Tibial artery (tissue), 4 donors: ENCODE results near the gene DLX2.

Experiments used
- DNase-seq, 2 donors: peaks; one replicate each; pipeline ENCODE4 v3.0.0-alpha.2; 2019
- H3K27ac ChIP-seq, 2 donors: fragments of 200-600 bp; sonication (generic) in 1 of 2; 1 replicate in 1 of 2; 2 replicates in 1 of 2; pipeline ENCODE4 v1.5.1; 2018 to 2019; ENCODE audit warnings: mild to moderate bottlenecking in 1 of 2
- H3K27me3 ChIP-seq, 2 donors: fragments of 200-600 bp; sonication (generic) in 1 of 2; one replicate each; pipeline versions ENCODE4 v1.5.1 to v1.6.0; 2016 to 2019
- H3K36me3 ChIP-seq, 3 donors: fragments of 200-600 bp; sonication (generic) in 2 of 3; one replicate each; pipeline ENCODE4 v1.5.1; 2016 to 2019; ENCODE audit warnings: mild to moderate bottlenecking in 2 of 3
- H3K4me1 ChIP-seq, 4 donors: fragments of 200-600 bp; sonication (generic) in 2 of 4; 1 replicate in 3 of 4; 2 replicates in 1 of 4; pipeline ENCODE4 v1.5.1; 2016 to 2019
- H3K4me3 ChIP-seq, 2 donors: fragments of 200-600 bp; sonication (generic) in 1 of 2; 1 replicate in 1 of 2; 2 replicates in 1 of 2; pipeline ENCODE4 v1.5.1; 2018 to 2019; ENCODE audit warnings: mild to moderate bottlenecking in 2 of 2
- H3K9me3 ChIP-seq, 3 donors: fragments of 200-600 bp; sonication (generic) in 1 of 3; one replicate each; pipeline ENCODE4 v1.5.1; 2016 to 2019
- CTCF ChIP-seq, 2 experiments: fragments of 200-600 bp in 1 of 2; fragments of 450-650 bp in 1 of 2; IDR thresholded peaks; one replicate each; pipeline ENCODE4 v1.5.1; 2017 to 2019; ENCODE audit warnings: antibody characterized with exemption in 2 of 2, mild to moderate bottlenecking in 1 of 2, moderate library complexity in 1 of 2
- intact Hi-C: fragments of 100-400 bp; cut with DNase I; formaldehyde crosslinking; loops from one replicate; pipeline ENCODE4 v1.15.0; 2023; ENCODE audit warnings: low total_unique reads

DLX2 gene

GRCh38 chr2:172091761-172092566 is 10.7 kb downstream of the DLX2 start:
- intact Hi-C loops: no loop called here
- TF ChIP-seq CTCF (IDR thresholded peaks at IDR 0.05): no peak
- Histone ChIP-seq H3K9me3 (no peaks in the 10 kb centered on the region), H3K4me3 (no peak overlapping the region), H3K27me3 (peaks cover 23 to 100% of the 10 kb centered on the region in 2 donors), H3K4me1 (peaks cover 0 to 40% (median 36%) of the 10 kb centered on the region in 4 donors), H3K27ac (no peak overlapping the region), H3K36me3 (no peaks in the 10 kb centered on the region)
- DNase-seq: no peak

- Histone ChIP-seq H3K4me1 (peaks cover 0 to 40% (median 34%) of the 10 kb centered on the region in 4 donors), H3K9me3 (no peaks in the 10 kb centered on the region), H3K27me3 (peaks cover 28 to 100% of the 10 kb centered on the region in 2 donors), H3K36me3 (no peaks in the 10 kb centered on the region), H3K27ac (no peak overlapping the region), H3K4me3 (no peak overlapping the region)
- intact Hi-C loops: no loop called here
- no peak for TF ChIP-seq CTCF (IDR thresholded peaks at IDR 0.05)
- no peak for DNase-seq
Measured at GRCh38 chr2:172091000-172091641, 11.6 kb downstream of the DLX2 start.

- intact Hi-C loops: no loop called here
- Histone ChIP-seq H3K9me3 (no peaks in the 10 kb centered on the region), H3K27me3 (peaks cover 29 to 100% of the 10 kb centered on the region in 2 donors), H3K4me3 (no peak overlapping the region), H3K4me1 (peaks cover 0 to 40% (median 34%) of the 10 kb centered on the region in 4 donors), H3K27ac (no peak overlapping the region), H3K36me3 (no peaks in the 10 kb centered on the region)
- DNase-seq: no peak
- TF ChIP-seq CTCF (IDR thresholded peaks at IDR 0.05): no peak
Measured at GRCh38 chr2:172090044-172090961, 12.4 kb downstream of the DLX2 start.

DNA sequence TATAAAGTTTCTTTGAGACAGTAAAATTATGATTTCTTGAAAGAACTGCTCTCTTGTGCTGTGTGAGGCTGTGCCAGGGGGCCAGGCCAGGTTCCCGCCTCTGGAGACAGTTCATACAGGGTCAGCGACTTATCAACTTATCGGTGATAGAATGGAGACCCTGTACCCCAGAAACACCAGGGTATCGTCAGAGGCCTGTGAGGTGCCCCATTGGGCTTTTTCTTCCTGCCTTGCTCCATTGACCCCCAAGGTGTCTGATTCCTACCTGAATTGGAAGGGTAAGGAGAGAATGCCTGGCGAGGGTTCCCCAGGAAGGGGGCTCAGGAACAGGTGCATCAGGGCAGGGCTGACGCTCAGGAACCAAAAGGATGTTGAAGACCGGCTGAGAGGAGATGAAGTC is 13.1 kb downstream of the DLX2 start:
- no peak for DNase-seq
- intact Hi-C loops: no loop called here

More for the DNA sequence above, 13.1 kb downstream of the DLX2 start:
- peaks cover 0 to 40% (median 34%) of the 10 kb centered on the region in 4 donors for H3K4me1 ChIP-seq
- no peaks in the 10 kb centered on the region for H3K9me3 ChIP-seq
- H3K27me3 ChIP-seq: peaks cover 26 to 100% of the 10 kb centered on the region in 2 donors
- no peak overlapping the region for H3K4me3 ChIP-seq
- no peaks in the 10 kb centered on the region for H3K36me3 ChIP-seq
- H3K27ac ChIP-seq: no peak overlapping the region
- TF ChIP-seq CTCF (IDR thresholded peaks at IDR 0.05): no peak
